ENCODE results near the gene REC8. TPM values are rescaled to one million over a fixed set of nuclear protein-coding genes. Genes with fewer than 3 reads are reported as not detected.
A peak's percentile ranks its signal among the peaks of the same experiment; 100 is the strongest.

Gene REC8
- total RNA-seq, 1 donor from 2014 or later, result 1.1 TPM

DNA sequence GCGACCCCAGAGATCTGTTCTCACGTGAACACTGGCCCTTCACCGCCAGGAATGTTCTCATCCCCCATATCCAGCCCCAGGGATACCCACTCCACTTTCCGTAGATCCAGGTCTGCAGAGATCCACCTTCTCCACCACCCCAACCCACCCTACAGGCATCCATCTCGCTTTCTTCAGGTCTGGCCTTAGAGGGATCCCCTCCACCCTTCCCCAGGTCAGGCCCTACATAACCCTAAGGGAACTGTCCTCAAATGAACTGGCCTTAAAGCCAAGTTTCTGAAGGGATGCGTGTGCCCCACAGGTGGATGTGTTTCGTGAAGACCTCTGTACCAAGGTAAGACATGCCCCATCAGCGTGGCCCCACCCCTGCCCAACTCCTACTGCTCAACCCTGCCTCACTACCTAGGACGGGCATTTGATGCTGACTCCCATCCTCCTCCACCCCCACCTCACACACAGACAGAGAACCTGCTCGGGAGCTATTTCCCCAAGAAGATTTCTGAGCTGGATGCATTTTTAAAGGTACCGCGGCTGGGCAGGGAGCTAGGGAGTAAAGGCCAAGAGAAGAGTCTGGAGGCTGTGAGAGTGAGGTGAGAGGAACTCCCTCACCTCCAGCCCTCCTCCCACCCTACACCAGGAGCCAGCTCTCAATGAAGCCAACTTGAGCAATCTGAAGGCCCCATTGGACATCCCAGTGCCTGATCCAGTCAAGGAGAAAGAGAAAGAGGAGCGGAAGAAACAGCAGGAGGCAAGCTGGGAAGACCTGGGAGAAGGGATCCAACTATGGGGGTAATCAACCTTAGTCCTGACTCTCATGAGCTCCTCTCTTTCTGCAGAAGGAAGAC, 35.0 kb upstream of the REC8 start:
- FAIRE-seq, result no peak
- Histone ChIP-seq H3K4me3 (ENCODE audit: low read depth, low read length) (peak overlapping the region; percentile 67), H3K27me3 (ENCODE audit: control insufficient read depth, insufficient read depth, low read length) (no peaks in the 10 kb centered on the region), H3K36me3 (ENCODE audit: control insufficient read depth, insufficient read depth, low read length) (peaks cover 12% of the 10 kb centered on the region)
- DNase-seq (ENCODE audit: low read depth), result no peak
- TF ChIP-seq, protein P1, sequence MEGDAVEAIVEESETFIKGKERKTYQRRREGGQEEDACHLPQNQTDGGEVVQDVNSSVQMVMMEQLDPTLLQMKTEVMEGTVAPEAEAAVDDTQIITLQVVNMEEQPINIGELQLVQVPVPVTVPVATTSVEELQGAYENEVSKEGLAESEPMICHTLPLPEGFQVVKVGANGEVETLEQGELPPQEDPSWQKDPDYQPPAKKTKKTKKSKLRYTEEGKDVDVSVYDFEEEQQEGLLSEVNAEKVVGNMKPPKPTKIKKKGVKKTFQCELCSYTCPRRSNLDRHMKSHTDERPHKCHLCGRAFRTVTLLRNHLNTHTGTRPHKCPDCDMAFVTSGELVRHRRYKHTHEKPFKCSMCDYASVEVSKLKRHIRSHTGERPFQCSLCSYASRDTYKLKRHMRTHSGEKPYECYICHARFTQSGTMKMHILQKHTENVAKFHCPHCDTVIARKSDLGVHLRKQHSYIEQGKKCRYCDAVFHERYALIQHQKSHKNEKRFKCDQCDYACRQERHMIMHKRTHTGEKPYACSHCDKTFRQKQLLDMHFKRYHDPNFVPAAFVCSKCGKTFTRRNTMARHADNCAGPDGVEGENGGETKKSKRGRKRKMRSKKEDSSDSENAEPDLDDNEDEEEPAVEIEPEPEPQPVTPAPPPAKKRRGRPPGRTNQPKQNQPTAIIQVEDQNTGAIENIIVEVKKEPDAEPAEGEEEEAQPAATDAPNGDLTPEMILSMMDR (IDR thresholded peaks at IDR 0.05; ENCODE audit: insufficient read depth, low read length, severe bottlenecking), result no peak

DNA sequence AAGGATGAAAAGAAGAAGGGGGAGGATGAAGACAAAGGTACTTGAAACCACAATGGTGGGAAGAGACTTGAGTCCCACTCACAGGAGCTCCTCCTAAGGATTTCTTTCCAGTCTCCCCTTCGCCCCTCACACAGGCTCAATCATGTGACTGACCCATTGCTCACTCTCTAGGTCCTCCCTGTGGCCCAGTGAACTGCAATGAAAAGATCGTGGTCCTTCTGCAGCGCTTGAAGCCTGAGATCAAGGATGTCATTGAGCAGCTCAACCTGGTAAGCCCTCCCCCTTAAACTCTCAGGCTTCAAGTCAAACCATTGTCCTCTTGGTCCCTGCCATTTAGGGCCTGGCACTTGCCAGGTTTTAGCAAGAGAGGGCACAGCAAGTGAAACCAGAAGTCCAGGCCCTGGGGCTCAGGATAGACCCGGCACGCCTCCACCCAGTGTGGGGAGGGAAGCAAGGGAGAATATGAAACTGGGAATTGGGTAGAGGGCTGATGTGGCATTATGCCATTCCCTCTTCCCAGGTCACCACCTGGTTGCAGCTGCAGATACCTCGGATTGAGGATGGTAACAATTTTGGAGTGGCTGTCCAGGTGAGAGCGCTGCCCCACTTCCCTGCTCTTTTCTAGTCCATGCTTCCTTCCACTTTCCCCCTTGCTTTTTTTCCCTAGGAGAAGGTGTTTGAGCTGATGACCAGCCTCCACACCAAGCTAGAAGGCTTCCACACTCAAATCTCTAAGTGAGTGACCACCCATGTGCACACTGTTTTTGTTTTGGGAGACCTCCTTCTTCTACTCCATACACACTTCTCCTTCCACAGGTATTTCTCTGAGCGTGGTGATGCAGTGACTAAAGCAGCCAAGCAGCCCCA, 34.1 kb upstream of the REC8 start:
- FAIRE-seq, result no peak
- TF ChIP-seq, protein P1 (IDR thresholded peaks at IDR 0.05; ENCODE audit: insufficient read depth, low read length, severe bottlenecking), result no peak
- Histone ChIP-seq H3K4me3 (ENCODE audit: low read depth, low read length) (no peak overlapping the region), H3K36me3 (ENCODE audit: control insufficient read depth, insufficient read depth, low read length) (peaks cover 11% of the 10 kb centered on the region), H3K27me3 (ENCODE audit: control insufficient read depth, insufficient read depth, low read length) (no peaks in the 10 kb centered on the region)
- no peak for DNase-seq (ENCODE audit: low read depth)

DNA sequence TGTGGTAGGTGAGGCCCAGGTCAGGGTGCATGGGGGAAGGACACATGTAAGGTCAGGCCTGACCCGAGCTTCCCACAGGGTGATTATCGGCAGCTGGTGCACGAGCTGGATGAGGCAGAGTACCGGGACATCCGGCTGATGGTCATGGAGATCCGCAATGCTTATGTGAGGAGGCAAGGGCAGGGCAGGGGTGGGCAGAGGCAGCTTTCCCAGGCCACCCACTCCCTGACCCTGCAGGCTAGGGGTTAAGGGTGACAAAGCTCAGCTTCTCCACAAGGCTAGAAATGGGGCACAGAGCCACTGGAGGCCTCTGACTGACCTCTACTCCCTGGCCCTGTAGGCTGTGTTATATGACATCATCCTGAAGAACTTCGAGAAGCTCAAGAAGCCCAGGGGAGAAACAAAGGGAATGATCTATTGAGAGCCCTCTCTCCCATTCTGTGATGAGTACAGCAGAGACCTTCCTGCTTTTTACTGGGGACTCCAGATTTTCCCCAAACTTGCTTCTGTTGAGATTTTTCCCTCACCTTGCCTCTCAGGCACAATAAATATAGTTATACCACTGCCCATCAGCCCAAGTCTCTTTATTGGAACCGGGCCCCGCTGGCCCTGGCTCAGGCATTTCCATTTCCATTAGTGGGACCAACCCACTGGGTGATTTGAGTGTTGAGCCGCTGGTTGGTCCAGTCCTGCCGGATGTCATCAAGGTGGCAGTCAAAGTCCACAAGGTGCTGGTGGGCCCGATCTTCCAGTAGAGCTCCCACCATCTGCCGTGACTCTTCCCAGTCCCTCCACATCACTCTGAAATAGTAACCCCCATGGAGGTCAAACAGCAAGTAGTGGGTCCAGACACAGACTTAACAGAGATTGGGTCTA, 33.2 kb upstream of the REC8 start:
- Histone ChIP-seq H3K27me3 (ENCODE audit: control insufficient read depth, insufficient read depth, low read length) (no peaks in the 10 kb centered on the region), H3K4me3 (ENCODE audit: low read depth, low read length) (no peak overlapping the region), H3K36me3 (ENCODE audit: control insufficient read depth, insufficient read depth, low read length) (peaks cover 11% of the 10 kb centered on the region)
- no peak for DNase-seq (ENCODE audit: low read depth)
- FAIRE-seq, result no peak
- TF ChIP-seq, protein P1 (IDR thresholded peaks at IDR 0.05; ENCODE audit: insufficient read depth, low read length, severe bottlenecking), result no peak

DNA sequence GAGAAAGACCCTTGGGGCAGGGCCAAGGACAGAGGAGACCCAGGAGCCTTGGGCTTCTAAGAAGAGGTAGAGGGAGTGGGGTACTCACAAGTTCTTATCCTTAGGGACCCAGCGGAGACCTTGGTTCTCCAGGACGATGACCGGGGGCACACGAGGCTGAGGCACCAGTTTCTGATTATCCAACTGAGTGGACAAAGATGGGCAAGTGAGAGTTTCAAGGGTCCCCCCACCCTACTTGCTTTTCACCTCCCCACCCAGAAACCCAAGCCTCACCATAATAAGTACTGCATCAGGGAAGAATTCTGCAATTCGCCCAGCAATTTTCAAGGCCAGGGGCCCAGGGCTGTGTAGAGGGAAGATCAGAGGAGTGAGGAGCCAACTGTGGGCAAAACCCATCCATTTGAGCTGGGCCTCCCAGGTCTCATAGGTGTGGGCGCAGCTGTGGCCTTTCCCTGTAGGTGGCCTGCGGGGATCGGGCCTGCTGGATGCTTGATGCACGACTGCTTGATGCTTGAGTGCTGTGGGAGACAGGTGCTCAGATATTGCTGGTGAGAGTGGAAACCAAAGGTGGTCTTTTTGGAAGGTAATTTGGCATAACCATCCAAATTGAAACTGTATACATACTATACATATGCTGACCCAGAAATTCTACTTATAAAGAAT, 32.5 kb upstream of the REC8 start:
- Histone ChIP-seq H3K4me3 (ENCODE audit: low read depth, low read length) (no peak overlapping the region), H3K36me3 (ENCODE audit: control insufficient read depth, insufficient read depth, low read length) (peaks cover 15% of the 10 kb centered on the region), H3K27me3 (ENCODE audit: control insufficient read depth, insufficient read depth, low read length) (no peaks in the 10 kb centered on the region)
- TF ChIP-seq, protein P1 (IDR thresholded peaks at IDR 0.05; ENCODE audit: insufficient read depth, low read length, severe bottlenecking), result no peak
- DNase-seq (ENCODE audit: low read depth), result no peak
- FAIRE-seq, result no peak
